Measurements from ENCODE around the gene GPR183.

Gene GPR183

GRCh38 chr13:99293178-99293577, 14.0 kb downstream of the GPR183 start:
- Histone ChIP-seq H3K4me3 (ENCODE audit: insufficient read depth, low read length, poor library complexity, severe bottlenecking) (no peak overlapping the region), H3K9me3 (ENCODE audit: insufficient read depth, low read length) (no peaks in the 10 kb centered on the region), H3K36me3 (ENCODE audit: low read length) (no peaks in the 10 kb centered on the region), H3K9ac (ENCODE audit: low read length) (no peak overlapping the region), H3K27me3 (ENCODE audit: low read length) (no peaks in the 10 kb centered on the region), H3K27ac (ENCODE audit: low read depth, low read length) (no peak overlapping the region), H3K9me2 (replicated peaks; ENCODE audit: insufficient read depth, low read length) (no peaks in the 10 kb centered on the region), H3F3A (ENCODE audit: insufficient read depth) (no peaks in the 10 kb centered on the region), H2AFZ (ENCODE audit: low read depth, low read length, severe bottlenecking) (no peak overlapping the region), H4K20me1 (ENCODE audit: low read depth, low read length) (peaks cover 3% of the 10 kb centered on the region), H3K79me2 (ENCODE audit: insufficient read depth, low read length) (no peaks in the 10 kb centered on the region), H3K4me2 (ENCODE audit: low read depth, low read length, poor library complexity, severe bottlenecking) (no peak overlapping the region)
- no peak for TF ChIP-seq EZH2phosphoT487 (conservative IDR thresholded peaks at IDR 0.05; ENCODE audit: low read length)
- TF ChIP-seq CTCF (IDR thresholded peaks at IDR 0.05; ENCODE audit: insufficient read depth, low read length, poor library complexity, severe bottlenecking) = no peak

- Histone ChIP-seq H3K4me2 (ENCODE audit: low read depth, low read length, poor library complexity, severe bottlenecking) (no peak overlapping the region), H3K27ac (ENCODE audit: low read depth, low read length) (no peak overlapping the region), H3K36me3 (ENCODE audit: low read length) (no peaks in the 10 kb centered on the region), H3K9me3 (ENCODE audit: insufficient read depth, low read length) (no peaks in the 10 kb centered on the region), H3K9me2 (replicated peaks; ENCODE audit: insufficient read depth, low read length) (no peaks in the 10 kb centered on the region), H3F3A (ENCODE audit: insufficient read depth) (no peaks in the 10 kb centered on the region), H4K20me1 (ENCODE audit: low read depth, low read length) (peaks cover 3% of the 10 kb centered on the region; the same call in 1 of the 2 replicates), H3K4me3 (ENCODE audit: insufficient read depth, low read length, poor library complexity, severe bottlenecking) (no peak overlapping the region), H2AFZ (ENCODE audit: low read depth, low read length, severe bottlenecking) (no peak overlapping the region), H3K27me3 (ENCODE audit: low read length) (no peaks in the 10 kb centered on the region), H3K9ac (ENCODE audit: low read length) (no peak overlapping the region), H3K79me2 (ENCODE audit: insufficient read depth, low read length) (no peaks in the 10 kb centered on the region)
- TF ChIP-seq CTCF (IDR thresholded peaks at IDR 0.05; ENCODE audit: insufficient read depth, low read length, poor library complexity, severe bottlenecking) (no peak), EZH2phosphoT487 (conservative IDR thresholded peaks at IDR 0.05; ENCODE audit: low read length) (no peak)
These were observed 16.3 kb downstream of the GPR183 start for GRCh38 chr13:99290894-99291293.

DNA sequence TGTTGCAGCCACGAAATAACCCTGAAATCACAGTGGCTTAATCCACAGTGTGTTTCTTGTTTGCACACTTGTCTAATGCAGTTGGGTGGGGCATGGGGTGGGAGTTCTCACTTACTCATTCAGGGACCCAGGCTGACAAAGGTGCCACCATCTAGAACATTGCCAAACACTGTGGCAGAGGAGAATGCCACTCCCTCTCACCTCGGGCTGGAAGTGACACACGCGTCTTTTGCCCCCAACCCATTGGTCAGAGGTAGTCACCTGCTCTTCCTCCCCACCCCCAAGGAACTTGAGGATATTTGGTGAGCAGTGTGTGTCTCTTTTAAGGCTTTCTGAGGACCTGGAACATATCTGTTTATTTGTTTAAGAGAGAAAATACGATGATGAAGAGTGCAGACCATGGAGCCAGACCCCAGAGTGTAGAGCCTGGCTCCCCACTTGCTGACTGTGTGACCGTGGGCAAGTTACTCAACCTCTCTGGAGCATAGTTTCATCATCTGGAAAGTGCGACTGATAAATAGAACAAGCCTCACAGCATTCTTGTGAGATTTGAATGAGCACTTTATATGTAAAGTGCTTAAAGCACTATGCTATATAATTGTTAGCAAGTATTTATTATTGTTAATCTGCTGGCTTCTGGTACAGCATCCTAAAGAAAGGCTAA, 17.4 kb downstream of the GPR183 start:
- no peaks in the 10 kb centered on the region for H3K9me3 ChIP-seq (ENCODE audit: insufficient read depth, low read length)
- 0 out of 2 replicates have a peak, but pooled peaks cover 3% of the 10 kb centered on the region for H4K20me1 ChIP-seq (ENCODE audit: low read depth, low read length)
- TF ChIP-seq EZH2phosphoT487 (conservative IDR thresholded peaks at IDR 0.05; ENCODE audit: low read length) (no peak), CTCF (IDR thresholded peaks at IDR 0.05; ENCODE audit: insufficient read depth, low read length, poor library complexity, severe bottlenecking) (no peak)
- H3K79me2 ChIP-seq (ENCODE audit: insufficient read depth, low read length) = no peaks in the 10 kb centered on the region
- H3K36me3 ChIP-seq (ENCODE audit: low read length) = no peaks in the 10 kb centered on the region
- no peaks in the 10 kb centered on the region for H3K9me2 ChIP-seq (replicated peaks; ENCODE audit: insufficient read depth, low read length)
- no peak overlapping the region for H3K4me2 ChIP-seq (ENCODE audit: low read depth, low read length, poor library complexity, severe bottlenecking)
- no peaks in the 10 kb centered on the region for H3K27me3 ChIP-seq (ENCODE audit: low read length)
- no peak overlapping the region for H2AFZ ChIP-seq (ENCODE audit: low read depth, low read length, severe bottlenecking)
- H3F3A ChIP-seq (ENCODE audit: insufficient read depth) = no peaks in the 10 kb centered on the region
- H3K27ac ChIP-seq (ENCODE audit: low read depth, low read length) = no peak overlapping the region
- no peak overlapping the region for H3K9ac ChIP-seq (ENCODE audit: low read length)
- H3K4me3 ChIP-seq (ENCODE audit: insufficient read depth, low read length, poor library complexity, severe bottlenecking) = no peak overlapping the region
